NT2/D1 (cell line): ENCODE measurements around the gene TSHZ3.

ENCODE experiments used
- SUZ12 ChIP-seq: IDR thresholded peaks from 2 replicates; pipeline ENCODE4 v1.6.1; 2011; ENCODE audit not compliant: insufficient read length, insufficient read depth; ENCODE audit errors: extremely low read depth
- YY1 ChIP-seq: IDR thresholded peaks from 2 replicates; pipeline ENCODE4 v1.6.1; 2011; ENCODE audit not compliant: insufficient read length, insufficient read depth

- TF ChIP-seq YY1 (no peak), SUZ12 (no peak)
Measured at GRCh38 chr19:31277516-31277915, 71.7 kb downstream of the TSHZ3 start.
